GM19193 (cell line): ENCODE results near the gene KIRREL3.

Experiments used
- POLR2A ChIP-seq: IDR thresholded peaks from 4 replicates; pipeline ENCODE4 v1.6.1; 2011; ENCODE audit not compliant: insufficient read depth, insufficient read length; ENCODE audit errors: extremely low read depth

Gene KIRREL3

DNA sequence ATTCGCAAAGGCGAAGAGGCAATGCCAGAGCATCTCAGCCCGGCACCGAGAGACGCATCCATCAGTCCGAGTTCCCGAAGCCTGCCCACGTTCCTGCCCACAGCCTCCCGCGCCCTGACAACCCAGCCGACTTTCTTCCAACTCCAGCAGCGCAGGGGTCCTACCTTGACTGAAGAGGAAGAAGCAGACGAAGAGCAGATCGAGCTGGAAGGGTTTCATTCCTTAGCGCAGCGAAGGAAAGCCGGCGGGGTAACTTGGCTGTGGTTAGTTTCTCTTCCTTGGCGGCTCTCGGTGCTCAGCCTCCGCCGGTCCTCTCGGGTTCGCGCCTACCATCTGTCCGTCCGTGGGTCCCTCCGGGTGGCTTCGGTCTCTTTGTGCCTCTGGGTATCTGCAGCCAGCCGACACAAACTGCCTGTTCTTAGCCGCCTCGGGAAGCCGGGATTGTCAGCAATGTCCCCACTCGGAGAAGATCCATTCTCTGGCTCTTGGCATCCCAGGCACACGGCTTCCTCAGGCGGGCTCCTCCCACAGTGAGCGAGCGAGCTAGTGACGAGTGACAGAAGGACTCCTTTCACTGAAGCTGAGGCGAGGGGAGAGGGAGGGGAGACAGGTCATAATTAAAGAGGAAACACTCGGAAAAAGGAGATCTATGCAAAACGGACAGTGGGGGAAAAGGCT is at the start of gene KIRREL3:
TSS of gene KIRREL3 (minus strand) at position 480 of the 678 bp plus-strand sequence.
- TF ChIP-seq POLR2A, result no peak

DNA sequence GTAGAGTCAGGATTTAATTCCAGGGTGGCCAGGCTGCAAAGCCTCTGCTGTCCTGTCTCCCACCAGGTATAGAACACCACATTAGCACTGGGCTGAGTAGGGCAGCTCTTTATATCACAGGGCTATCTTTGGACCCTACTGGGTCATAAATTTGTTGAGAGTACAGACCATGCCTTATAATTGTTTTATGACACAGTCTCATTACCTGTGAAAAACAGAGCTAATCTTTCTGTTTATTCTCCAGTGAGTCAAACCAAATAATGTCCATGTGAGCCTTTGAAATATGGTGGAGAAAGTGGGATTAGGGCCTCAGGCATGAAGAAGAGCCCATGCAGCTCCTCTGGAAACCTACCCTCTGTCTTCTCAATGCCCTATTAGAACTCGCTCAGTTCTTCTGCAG is 49.6 kb upstream of the KIRREL3 start:
- no peak for TF ChIP-seq POLR2A

DNA sequence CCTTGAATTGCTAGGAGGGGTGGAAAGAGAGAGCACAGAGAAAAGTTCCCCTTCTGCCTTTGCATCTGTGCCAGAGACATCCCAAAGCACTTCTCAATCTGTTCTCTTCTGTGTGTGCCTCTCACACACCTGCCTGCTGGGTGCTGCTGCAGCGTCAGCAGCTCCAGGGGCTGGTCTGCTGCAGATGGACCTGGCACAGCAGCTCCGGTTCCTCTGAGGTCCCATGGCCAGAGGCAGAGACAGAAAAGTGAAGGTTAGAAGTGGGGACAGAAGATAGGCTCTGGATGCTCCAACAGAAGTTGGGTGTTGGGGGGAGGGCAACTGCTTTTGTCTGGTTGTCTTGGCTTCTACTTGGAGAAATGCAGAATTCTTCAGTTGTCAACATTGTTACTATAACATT is 48.9 kb upstream of the KIRREL3 start:
- TF ChIP-seq POLR2A, result no peak

DNA sequence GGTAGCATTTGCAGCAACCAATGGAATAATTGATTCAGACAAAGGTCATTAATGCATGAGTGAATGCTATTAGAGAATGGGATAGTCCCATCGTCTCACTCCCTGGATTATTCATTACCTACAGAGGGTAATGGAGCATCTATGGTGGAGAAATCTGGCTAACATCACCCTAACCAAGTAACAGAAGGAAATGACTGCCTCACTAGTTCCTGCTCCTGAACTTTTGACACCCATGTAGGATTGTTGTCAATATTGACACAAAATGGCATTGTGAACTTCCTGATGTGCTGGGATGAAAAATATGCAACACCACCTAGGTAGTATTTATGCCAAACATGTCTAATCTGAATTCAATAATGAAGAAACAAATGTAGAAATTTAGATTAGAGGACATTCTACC is 44.0 kb upstream of the KIRREL3 start:
- TF ChIP-seq POLR2A, result no peak

DNA sequence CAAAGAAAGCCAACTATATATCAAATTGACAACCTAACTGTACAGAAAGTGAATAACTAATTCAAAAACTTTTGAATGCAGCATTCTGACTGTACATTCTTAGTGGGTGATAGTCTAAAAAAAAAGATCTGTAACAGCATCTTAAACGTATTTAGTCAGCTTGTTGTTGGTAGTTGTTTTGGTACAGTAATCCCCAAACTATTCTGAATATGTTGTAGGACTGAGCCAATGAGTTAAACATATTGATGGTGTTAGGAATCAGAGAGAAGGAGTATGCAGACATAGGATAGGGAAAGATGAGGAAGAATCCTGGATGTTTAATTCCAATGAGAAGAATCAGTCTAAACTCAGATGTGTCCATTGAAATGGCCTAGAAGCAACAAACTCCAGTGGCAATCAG is 41.9 kb upstream of the KIRREL3 start:
- TF ChIP-seq POLR2A, result no peak

DNA sequence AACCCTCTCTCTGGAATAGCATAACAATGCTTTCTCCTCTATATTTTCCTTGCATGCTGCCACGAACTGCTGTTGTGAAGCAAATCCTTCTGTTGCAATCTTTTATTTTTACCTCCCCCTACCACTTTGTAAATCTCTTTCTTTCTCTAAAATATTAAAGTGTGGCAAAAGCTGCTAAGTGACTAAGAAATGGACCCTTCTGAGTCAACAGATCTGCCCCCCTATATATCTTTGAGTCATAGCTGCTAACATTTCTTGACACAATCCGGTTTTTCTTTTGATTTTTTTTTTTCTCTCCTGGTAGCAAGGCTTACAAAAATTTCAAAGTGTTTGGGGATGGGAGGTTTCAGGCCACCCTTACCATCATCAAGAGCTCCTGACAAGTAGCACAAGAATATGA is 39.0 kb upstream of the KIRREL3 start:
- TF ChIP-seq POLR2A, result no peak

DNA sequence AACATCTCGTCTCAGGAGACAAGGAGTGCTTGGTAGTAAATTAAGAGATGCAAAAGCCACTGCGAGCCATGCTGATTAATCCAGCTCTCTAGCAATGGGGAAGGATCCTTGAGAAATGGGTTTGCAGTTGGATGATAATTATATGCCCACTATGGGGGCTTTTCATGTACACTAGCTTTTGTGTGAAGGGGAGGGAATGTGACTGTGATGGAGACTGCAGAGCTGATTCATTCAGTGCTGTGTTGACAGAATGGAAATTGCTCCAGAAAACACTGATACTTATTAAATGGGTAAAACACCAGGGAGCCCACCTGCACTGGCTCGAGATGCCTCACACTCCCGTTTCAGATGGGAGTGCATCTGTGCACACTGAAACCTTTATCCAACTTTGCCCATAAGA is 37.0 kb upstream of the KIRREL3 start:
- TF ChIP-seq POLR2A, result no peak

DNA sequence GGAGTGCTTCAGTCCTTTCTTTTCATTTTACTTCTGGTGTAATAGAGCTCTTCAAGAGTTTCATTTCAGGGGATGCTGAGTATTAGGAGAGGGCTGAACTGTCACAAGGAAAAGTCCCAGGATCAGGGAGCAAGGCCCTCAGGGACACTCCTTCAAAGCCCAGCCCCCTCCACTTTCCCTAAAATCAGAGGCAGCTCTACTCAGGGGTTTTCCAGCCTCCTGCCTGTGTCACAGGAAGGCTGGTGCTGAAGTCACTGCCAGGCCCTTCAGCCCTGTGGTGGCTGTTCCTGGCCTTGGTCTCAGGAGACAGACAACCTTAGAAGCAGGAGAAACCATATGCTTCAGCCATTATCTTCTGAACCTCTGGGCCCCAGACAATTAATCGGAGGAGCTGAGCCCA is 36.4 kb upstream of the KIRREL3 start:
- no peak for TF ChIP-seq POLR2A

DNA sequence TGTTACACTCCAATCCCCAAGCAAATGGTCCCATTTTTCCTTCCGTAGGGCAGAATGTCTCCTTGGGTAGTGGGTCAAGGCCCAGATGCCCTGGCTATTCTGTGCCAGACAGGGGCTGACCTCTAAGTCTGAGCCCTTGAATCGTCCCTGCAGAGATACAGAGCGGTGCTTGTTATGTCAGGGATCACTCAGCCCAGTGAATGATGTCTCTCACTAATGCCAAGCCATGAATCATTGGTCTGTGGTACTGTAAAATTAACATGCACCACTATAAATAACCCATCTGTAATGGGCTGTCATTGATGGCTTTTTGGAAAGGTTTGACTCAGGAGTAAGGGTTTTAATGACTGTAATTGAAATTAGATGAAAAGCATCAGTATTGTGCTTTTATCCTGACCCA is 35.3 kb upstream of the KIRREL3 start:
- TF ChIP-seq POLR2A, result no peak

DNA sequence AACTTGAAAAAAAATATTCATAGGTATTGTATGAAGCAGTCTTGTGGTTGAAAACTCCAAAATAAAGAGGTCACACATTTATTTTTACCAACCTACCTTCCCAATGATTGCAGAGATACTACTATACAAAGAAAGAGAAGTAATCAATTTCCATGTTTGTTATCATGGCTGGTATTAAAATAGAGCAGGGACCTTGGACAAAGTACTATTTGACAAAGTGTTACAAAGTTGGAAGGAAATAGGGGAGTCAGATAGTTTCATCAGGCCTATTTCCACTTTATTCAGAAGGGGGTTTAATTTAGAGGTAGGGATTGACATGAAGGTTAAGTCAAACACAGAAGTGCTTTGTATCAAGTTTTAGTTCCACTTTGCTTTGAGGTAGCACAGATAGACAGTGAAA is 34.4 kb upstream of the KIRREL3 start:
- no peak for TF ChIP-seq POLR2A

DNA sequence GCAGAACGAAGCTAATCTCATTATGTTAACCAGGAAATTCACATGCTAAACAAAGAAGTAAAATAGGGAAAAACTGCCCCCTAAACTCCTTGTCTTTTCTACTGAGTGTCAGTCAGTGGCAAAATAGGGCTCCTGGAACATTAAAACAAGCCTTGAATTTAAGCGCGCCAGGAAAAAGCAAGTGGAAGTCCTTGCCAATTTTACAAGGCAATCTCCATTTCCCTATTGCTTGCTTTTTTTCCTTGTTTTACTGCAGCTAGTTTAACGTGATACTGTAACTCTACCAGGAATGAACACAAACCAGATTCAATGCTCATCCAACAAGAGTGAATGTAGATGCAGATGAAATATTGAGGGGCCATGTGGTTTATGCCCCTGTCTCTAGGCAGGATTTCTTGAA is 28.1 kb upstream of the KIRREL3 start:
- no peak for TF ChIP-seq POLR2A

DNA sequence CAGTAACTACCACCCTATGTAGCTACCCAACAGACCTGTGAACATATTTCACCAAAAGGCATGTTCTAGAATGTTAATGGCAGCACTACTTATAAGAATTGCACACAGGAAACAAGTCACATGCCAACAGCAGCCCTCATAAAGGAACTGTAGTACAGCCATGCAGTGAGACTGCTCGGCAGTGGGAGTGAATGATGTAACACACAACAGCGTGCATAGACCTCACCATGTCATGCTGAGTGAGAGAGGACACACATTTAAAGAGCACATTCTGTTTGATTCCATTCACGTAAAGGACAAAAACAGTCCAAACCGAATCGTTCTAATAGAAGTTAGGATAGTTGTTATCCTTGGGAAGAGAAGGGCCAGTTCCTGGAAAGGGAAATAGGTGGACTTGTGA is 27.2 kb upstream of the KIRREL3 start:
- no peak for TF ChIP-seq POLR2A

DNA sequence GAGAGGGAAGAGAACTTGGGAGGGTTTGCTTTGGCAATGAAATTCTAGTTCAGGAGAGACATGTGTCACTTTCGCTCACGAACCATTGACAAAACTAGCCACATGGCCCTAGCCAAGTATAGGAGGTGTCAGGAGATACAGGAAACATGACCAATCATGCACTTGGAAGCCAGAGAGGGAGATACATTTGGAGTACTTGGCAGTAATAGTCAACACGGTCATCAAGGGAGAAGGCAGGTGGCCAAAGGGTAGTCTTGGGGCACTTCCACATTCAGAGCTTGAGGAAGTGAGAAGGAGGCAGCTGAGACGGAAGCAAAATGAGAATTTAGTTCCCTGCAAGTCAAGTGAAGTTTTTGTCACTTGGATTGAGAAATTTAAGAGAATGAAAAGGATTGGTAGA is 26.4 kb upstream of the KIRREL3 start:
- no peak for TF ChIP-seq POLR2A

DNA sequence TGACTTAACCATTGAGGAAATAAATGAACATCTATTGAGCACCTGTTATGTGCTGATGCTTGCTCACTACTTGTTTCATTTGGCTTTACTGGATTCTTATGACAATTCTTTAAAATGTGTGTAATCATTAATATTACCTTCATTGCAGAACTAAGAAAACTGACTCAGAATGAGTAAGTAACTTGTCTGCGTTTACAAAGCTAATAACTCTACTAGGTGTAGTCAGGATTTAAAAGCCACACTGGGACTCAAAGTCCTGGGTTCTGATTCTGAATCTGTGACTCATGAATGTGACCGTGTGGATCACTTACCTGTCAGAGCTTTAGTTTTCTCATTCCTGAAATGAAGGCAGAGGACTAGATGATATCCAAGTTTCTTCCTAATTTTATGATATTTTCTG is 23.4 kb upstream of the KIRREL3 start:
- no peak for TF ChIP-seq POLR2A

DNA sequence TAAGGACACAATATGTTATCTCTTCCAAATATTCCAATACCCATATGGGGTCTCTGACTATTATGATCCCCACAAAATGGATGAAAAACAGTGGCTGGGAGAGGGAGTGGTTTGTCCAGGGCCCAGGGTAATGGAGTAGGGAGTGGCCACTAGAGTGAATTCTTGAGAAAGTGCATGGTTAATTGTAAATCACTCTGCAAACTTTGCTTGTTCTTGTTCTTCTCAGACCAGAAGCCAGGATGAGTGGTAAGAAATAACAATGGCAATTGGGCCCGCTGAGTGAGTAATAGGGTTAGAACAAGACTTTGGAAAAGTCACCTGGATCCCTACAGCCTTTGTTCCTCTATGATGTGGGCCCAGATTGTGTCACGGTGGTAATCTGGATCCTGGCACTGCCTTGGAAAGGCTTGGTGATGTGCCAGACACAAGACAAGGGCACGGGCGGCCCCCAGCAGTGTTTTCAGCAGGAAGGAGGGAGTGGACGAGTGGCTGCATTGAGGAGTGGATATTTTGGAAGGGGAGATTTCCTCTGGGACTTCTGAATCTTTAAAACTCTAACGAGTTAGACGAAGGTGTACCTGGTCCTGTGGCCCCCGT is 18.2 kb upstream of the KIRREL3 start:
- TF ChIP-seq POLR2A, result no peak

DNA sequence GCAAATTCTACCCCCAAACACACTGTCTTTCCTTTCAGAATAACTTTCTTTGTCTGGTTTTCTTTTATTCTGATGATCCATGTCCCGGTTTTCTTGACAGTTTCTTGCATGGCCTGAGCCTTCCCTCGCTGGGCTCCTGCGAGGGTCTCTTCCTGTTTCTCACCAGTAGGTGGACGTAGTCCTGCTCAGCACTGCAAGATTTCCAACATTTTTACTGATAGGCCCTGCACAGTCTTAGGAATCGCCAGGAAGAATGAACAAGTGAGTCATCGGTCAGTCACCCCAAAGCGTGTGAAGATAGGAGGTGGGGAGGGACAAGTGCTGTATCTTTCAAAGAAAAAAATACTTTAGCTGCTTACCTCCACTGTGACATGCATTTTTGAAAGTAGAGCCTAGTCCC is 16.9 kb upstream of the KIRREL3 start:
- TF ChIP-seq POLR2A, result no peak

DNA sequence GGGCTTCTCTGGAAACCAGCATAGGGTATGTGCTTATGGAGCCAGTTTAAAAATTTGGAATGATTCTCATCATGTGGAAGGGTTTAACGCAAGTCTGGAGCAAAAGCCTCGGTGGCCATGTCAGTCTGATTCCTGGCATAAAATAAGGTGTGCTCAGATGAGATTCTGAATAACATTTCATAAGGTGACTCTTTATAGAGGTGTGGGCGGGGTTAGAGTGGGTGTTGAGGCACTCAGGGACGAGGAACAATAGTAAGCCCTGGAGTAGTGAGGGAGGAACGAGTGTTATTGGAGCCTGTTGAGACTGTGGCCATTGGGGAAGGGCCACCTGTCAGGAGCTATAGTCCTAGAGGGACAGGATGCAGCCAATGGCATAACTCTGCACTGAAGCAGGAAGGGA is 13.0 kb upstream of the KIRREL3 start:
- TF ChIP-seq POLR2A, result no peak
